Activated gamma-delta T cell (primary cell): ENCODE data around the gene SLC25A48.

Source experiments
- DNase-seq: peaks from one replicate; lab custom pipeline; 2025; lab: John Stamatoyannopoulos, UW

The SLC25A48 gene

DNA sequence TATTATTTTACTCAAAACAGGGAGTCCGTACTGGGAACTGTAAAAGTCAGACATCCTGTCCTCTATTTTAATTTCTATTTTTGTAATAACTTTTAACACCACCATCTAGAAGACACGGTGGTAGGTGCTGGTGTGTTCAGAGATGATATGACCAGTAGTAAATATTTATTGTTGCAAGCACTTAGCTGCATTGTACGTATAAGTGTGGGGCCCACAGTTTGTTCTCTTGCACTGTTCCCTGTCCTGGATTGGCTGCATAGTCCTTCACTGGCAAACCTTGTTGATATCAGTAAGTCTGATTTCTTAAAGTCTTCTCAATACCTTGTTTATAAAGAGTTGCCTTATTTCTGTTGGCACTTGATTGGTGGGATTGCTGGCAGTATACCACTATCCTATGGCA lies 85.7 kb downstream of the SLC25A48 start:
- DNase-seq, result no peak

- DNase-seq, result no peak
These were observed 86.9 kb downstream of the SLC25A48 start for GRCh38 chr5:135921388-135921787.

- DNase-seq, result no peak
These were observed 95.8 kb downstream of the SLC25A48 start for GRCh38 chr5:135930029-135930948.

GRCh38 chr5:135930949-135931295 lies 96.5 kb downstream of the SLC25A48 start:
- no peak for DNase-seq

DNA sequence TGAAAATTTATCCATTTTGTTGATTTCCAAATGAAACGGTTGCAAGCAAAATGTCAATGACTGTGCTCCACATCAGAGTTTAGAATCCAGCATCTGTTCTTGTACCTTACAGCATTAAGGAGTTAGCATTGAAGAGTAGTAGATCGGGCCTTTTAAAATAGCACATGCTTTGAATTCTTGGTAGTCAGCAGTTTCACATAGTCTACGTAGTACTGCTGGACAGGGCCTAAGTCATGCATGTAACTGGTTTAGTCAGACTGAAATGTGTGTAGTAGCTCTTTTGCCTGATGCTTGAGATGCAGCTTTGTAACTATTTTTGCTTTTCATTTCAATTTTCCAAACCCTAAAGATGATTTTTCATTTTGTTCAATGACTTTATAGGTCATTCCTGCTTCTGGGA lies 100.5 kb downstream of the SLC25A48 start:
- no peak for DNase-seq

DNA sequence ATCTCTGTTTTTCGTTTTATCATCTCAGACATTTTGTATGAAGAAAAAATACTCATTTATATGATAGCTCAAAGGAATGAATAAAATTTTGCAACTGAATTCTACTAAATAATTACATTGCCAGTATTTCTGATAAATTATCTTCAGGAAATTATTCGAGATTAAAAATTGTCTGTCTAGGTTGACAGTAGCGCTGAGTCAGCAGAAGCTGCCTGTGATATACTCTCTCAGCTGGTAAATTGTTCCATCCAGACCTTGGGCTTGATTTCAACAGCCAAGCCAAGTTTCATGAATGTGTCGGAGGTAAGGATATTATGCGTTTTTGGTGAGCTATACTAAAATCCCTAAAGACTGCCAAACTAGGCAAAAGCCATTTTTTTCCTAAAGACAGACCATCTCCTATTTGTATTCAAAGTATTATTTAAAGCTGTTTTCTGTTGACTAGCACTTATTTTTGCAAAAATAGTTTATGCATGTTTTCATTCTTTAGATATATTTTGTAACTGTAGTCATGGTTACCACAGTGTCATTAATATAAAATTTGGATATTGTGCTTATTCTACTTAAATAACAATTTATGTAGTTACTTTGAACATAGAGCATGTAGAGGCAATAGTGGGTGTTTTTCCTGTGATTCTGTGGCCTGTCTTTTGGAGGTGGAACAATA lies 102.9 kb downstream of the SLC25A48 start:
- no peak for DNase-seq
